Skeletal muscle cell (primary cell): ENCODE measurements around the gene MIPOL1.

Experiments used
- DNase-seq: peaks from one replicate; pipeline ENCODE4 v3.0.0-alpha.2; 2010; ENCODE audit warnings: low read depth
- H3K4me3 ChIP-seq: 2 replicates; pipeline ENCODE4 v1.5.1; 2011; ENCODE audit warnings: low read depth, mild to moderate bottlenecking, control low read depth, low read length, moderate library complexity

The MIPOL1 gene

GRCh38 chr14:37599507-37600368, 402.0 kb downstream of the MIPOL1 start:
- DNase-seq = no peak
- H3K4me3 ChIP-seq = no peak overlapping the region

GRCh38 chr14:37600880-37601741, 403.4 kb downstream of the MIPOL1 start:
- H3K4me3 ChIP-seq = no peak overlapping the region
- DNase-seq = no peak

GRCh38 chr14:37601865-37602264, 404.1 kb downstream of the MIPOL1 start:
- DNase-seq = no peak
- H3K4me3 ChIP-seq = no peak overlapping the region
